H1 (cell line): ENCODE measurements around the gene ADAMTS4. TPM values are rescaled to one million over a fixed set of nuclear protein-coding genes. Genes with fewer than 3 reads are reported as not detected.

Source experiments
- CTCF ChIA-PET: fragments of 300-600 bp; sonication (Branson Sonifier 250); formaldehyde crosslinking; loops from one replicate; lab custom pipeline; 2021; ENCODE audit not compliant: partially characterized antibody; lab: Charles Lee
- POLR2A ChIA-PET: fragments of 300-600 bp; sonication (Branson Sonifier 250); formaldehyde crosslinking; loops from one replicate; lab custom pipeline; 2021; ENCODE audit warnings: inconsistent platforms; ENCODE audit not compliant: partially characterized antibody; lab: Charles Lee
- DNase-seq, 2 experiments: peaks; one replicate each; pipeline versions ENCODE4 v3.0.0 to v3.0.0-alpha.2; 2010 to 2022; ENCODE audit warnings: low spot score in 2 of 2, low read depth in 1 of 2, mixed read lengths in 1 of 2
- FAIRE-seq: peaks from 2 replicates; lab custom pipeline; 2011; peaks lifted over from hg19 to GRCh38; lab: Jason Lieb, UNC
- H2AFZ ChIP-seq: 2 replicates; pipeline ENCODE4 v1.8.1; 2012; ENCODE audit warnings: low read length, inconsistent platforms
- H2AK5ac ChIP-seq: 2 replicates; pipeline ENCODE4 v1.6.1; 2013; ENCODE audit warnings: low read depth, low read length
- H2BK120ac ChIP-seq: replicated peaks from 2 replicates; pipeline ENCODE3; 2013; ENCODE audit warnings: low read depth, low read length, inconsistent platforms
- H2BK12ac ChIP-seq: 2 replicates; pipeline ENCODE4 v1.6.1; 2013; ENCODE audit warnings: low read depth, low read length
- H2BK15ac ChIP-seq: 2 replicates; pipeline ENCODE4 v1.6.1; 2013; ENCODE audit warnings: low read length
- H2BK20ac ChIP-seq: 2 replicates; pipeline ENCODE4 v1.6.1; 2013; ENCODE audit warnings: low read length
- H2BK5ac ChIP-seq: 2 replicates; pipeline ENCODE4 v1.6.1; 2013; ENCODE audit warnings: low read depth, low read length
- H3K14ac ChIP-seq: 2 replicates; pipeline ENCODE4 v1.6.1; 2013; ENCODE audit warnings: inconsistent platforms; ENCODE audit not compliant: insufficient read length
- H3K18ac ChIP-seq: 2 replicates; pipeline ENCODE4 v1.6.1; 2013; ENCODE audit warnings: low read length; ENCODE audit errors: extremely low read depth
- H3K23ac ChIP-seq: 2 replicates; pipeline ENCODE4 v1.6.1; 2013; ENCODE audit warnings: inconsistent platforms; ENCODE audit not compliant: insufficient read length
- H3K23me2 ChIP-seq: 2 replicates; pipeline ENCODE4 v1.6.1; 2013; ENCODE audit warnings: low read depth, low read length
- H3K27ac ChIP-seq: 2 replicates; pipeline ENCODE4 v1.6.1; 2011; ENCODE audit warnings: low read depth, low read length, inconsistent platforms
- H3K27me3 ChIP-seq, 4 experiments: replicated peaks in 1 of 4; 1 replicate in 1 of 4; 2 replicates in 3 of 4; pipeline versions ENCODE4 v1.6.1 to v1.8.1; 2011 to 2013; ENCODE audit warnings: low read length in 3 of 4, mild to moderate bottlenecking in 3 of 4, inconsistent platforms in 2 of 4, mixed read lengths in 2 of 4, moderate library complexity in 1 of 4; ENCODE audit not compliant: control insufficient read depth in 3 of 4, insufficient read depth in 3 of 4; ENCODE audit errors: extremely low read depth in 1 of 4
- H3K36me3 ChIP-seq, 4 experiments: 2 replicates each; pipeline versions ENCODE4 v1.6.1 to v1.8.1; 2011 to 2013; ENCODE audit warnings: mild to moderate bottlenecking in 4 of 4, low read length in 3 of 4, moderate library complexity in 2 of 4, control low read depth in 1 of 4, inconsistent platforms in 1 of 4; ENCODE audit not compliant: insufficient read depth in 4 of 4, control insufficient read depth in 2 of 4
- H3K4ac ChIP-seq: replicated peaks from 2 replicates; pipeline ENCODE3; 2013; ENCODE audit warnings: low read length, low read depth, mixed read lengths, inconsistent platforms; ENCODE audit not compliant: insufficient read length
- H3K4me1 ChIP-seq, 4 experiments: replicated peaks in 1 of 4; 1 replicate in 1 of 4; 2 replicates in 3 of 4; pipeline versions ENCODE4 v1.6.1 to v1.8.1; 2011 to 2013; ENCODE audit warnings: low read length in 3 of 4, inconsistent platforms in 2 of 4, mixed read lengths in 1 of 4; ENCODE audit not compliant: insufficient read depth in 4 of 4, control insufficient read depth in 3 of 4
- H3K4me2 ChIP-seq, 2 experiments: 2 replicates each; pipeline versions ENCODE4 v1.6.1 to v1.8.1; 2011 to 2013; ENCODE audit warnings: low read depth in 2 of 2, low read length in 2 of 2, control low read depth in 1 of 2, inconsistent platforms in 1 of 2, mild to moderate bottlenecking in 1 of 2; ENCODE audit not compliant: insufficient read depth in 1 of 2
- H3K4me3 ChIP-seq, 4 experiments: fragments of 200-600, 300-600 bp in 1 of 4; sonication (generic), shearing (Covaris generic), sonication (Bioruptor Twin) in 1 of 4; 2 replicates each; pipeline versions ENCODE4 v1.5.1 to v1.8.1; 2011 to 2016; ENCODE audit warnings: low read length in 4 of 4, low read depth in 3 of 4, control low read depth in 2 of 4, inconsistent platforms in 2 of 4, mild to moderate bottlenecking in 2 of 4, mixed read lengths in 1 of 4, moderate library complexity in 1 of 4; ENCODE audit not compliant: insufficient read depth in 2 of 4; ENCODE audit errors: extremely low read depth in 1 of 4
- H3K56ac ChIP-seq: replicated peaks from 2 replicates; pipeline ENCODE3; 2013; ENCODE audit warnings: low read depth, mild to moderate bottlenecking, mixed read lengths, low read length, inconsistent platforms; ENCODE audit not compliant: insufficient read length
- H3K79me1 ChIP-seq: 2 replicates; pipeline ENCODE4 v1.6.1; 2013; ENCODE audit warnings: low read depth, low read length, control low read depth
- H3K79me2 ChIP-seq, 2 experiments: 2 replicates each; pipeline versions ENCODE4 v1.6.1 to v1.8.1; 2012 to 2013; ENCODE audit warnings: low read length in 2 of 2, mild to moderate bottlenecking in 2 of 2, inconsistent platforms in 1 of 2; ENCODE audit not compliant: insufficient read depth in 2 of 2, control insufficient read depth in 1 of 2
- H3K9ac ChIP-seq, 4 experiments: replicated peaks in 1 of 4; 1 replicate in 1 of 4; 2 replicates in 3 of 4; pipeline versions ENCODE4 v1.6.1 to v1.8.1; 2011 to 2013; ENCODE audit warnings: low read depth in 3 of 4, low read length in 3 of 4, control low read depth in 2 of 4, mild to moderate bottlenecking in 2 of 4, moderate library complexity in 2 of 4, inconsistent platforms in 1 of 4; ENCODE audit errors: extremely low read depth in 1 of 4
- H3K9me3 ChIP-seq, 2 experiments: 2 replicates each; pipeline versions ENCODE4 v1.6.1 to v1.8.1; 2012 to 2013; ENCODE audit warnings: mild to moderate bottlenecking in 2 of 2, moderate library complexity in 2 of 2, control low read depth in 1 of 2, inconsistent platforms in 1 of 2, low read depth in 1 of 2, low read length in 1 of 2, mixed read lengths in 1 of 2; ENCODE audit not compliant: insufficient read depth in 2 of 2
- H4K20me1 ChIP-seq, 2 experiments: replicated peaks in 1 of 2; 2 replicates each; pipeline versions ENCODE3 to v1.8.1; 2011 to 2013; ENCODE audit warnings: inconsistent platforms in 2 of 2, low read length in 2 of 2, mild to moderate bottlenecking in 1 of 2; ENCODE audit not compliant: insufficient read depth in 2 of 2, control insufficient read depth in 1 of 2
- H4K5ac ChIP-seq: 2 replicates; pipeline ENCODE4 v1.6.1; 2013; ENCODE audit warnings: low read length, low read depth, mixed read lengths, inconsistent platforms; ENCODE audit not compliant: insufficient read length
- H4K8ac ChIP-seq: 2 replicates; pipeline ENCODE4 v1.8.0; 2013; ENCODE audit warnings: mild to moderate bottlenecking, moderate library complexity, low read length, inconsistent platforms; ENCODE audit not compliant: insufficient read depth; ENCODE audit errors: extremely low read depth
- H4K91ac ChIP-seq: replicated peaks from 2 replicates; pipeline ENCODE3; 2013; ENCODE audit warnings: low read length, mixed read lengths, inconsistent platforms; ENCODE audit not compliant: insufficient read length
- BACH1 ChIP-seq: IDR thresholded peaks from 2 replicates; pipeline ENCODE4 v1.6.1; 2012; ENCODE audit warnings: low read length, improper control_type of control experiment
- BRCA1 ChIP-seq: IDR thresholded peaks from 2 replicates; pipeline ENCODE4 v1.6.1; 2012; ENCODE audit warnings: low read depth, low read length, improper control_type of control experiment
- CREB1 ChIP-seq: IDR thresholded peaks from 2 replicates; pipeline ENCODE4 v1.6.1; 2012; ENCODE audit warnings: inconsistent platforms
- JUND ChIP-seq: IDR thresholded peaks from 2 replicates; pipeline ENCODE4 v1.6.1; 2011; ENCODE audit warnings: mild to moderate bottlenecking, improper control_type of control experiment, low read length
- MAFK ChIP-seq: IDR thresholded peaks from 2 replicates; pipeline ENCODE4 v1.6.1; 2012; ENCODE audit warnings: low read depth, mild to moderate bottlenecking, improper control_type of control experiment, low read length
- PHF8 ChIP-seq: fragments of 200-600 bp; sonication (generic); conservative IDR thresholded peaks from 2 replicates; pipeline ENCODE4 v1.7.1; 2012; ENCODE audit warnings: low read depth, mild to moderate bottlenecking, inconsistent platforms, low read length, moderate library complexity
- POLR2A ChIP-seq, 2 experiments: IDR thresholded peaks; 1 replicate in 1 of 2; 2 replicates in 1 of 2; pipeline ENCODE4 v1.6.1; 2011; ENCODE audit warnings: low read depth in 2 of 2, low read length in 2 of 2, mild to moderate bottlenecking in 2 of 2; ENCODE audit errors: control extremely low read depth in 1 of 2
- RBBP5 ChIP-seq: IDR thresholded peaks from 2 replicates; pipeline ENCODE4 v1.7.1; 2012; ENCODE audit warnings: low read depth, mild to moderate bottlenecking, inconsistent platforms, low read length, moderate library complexity, borderline replicate concordance
- SP4 ChIP-seq: IDR thresholded peaks from 2 replicates; pipeline ENCODE4 v1.6.1; 2012; ENCODE audit warnings: low read length, inconsistent platforms
- WGBS, 2 experiments: shearing (Covaris generic) in 1 of 2; methylation state at CpG; one replicate each; pipeline versions ENCODE4 v1.1.6 to v1.1.7; 2013 to 2015; ENCODE audit warnings: low lambda C conversion rate in 2 of 2, mixed read lengths in 2 of 2, inconsistent platforms in 1 of 2, low coverage in 1 of 2, missing lambda C conversion rate in 1 of 2; ENCODE audit not compliant: insufficient replicate concordance in 2 of 2, insufficient coverage in 1 of 2, insufficient read length in 1 of 2; ENCODE audit errors: extremely low coverage in 1 of 2, missing lambda C conversion rate in 1 of 2; 5-methylcytosine and 5-hydroxymethylcytosine counted together
- polyA plus RNA-seq, 7 experiments: library from polyadenylated mRNA; depleted of rRNA in 3 of 7; stranded (reverse) in 5 of 7; unstranded in 2 of 7; fragments of >200 nt in 5 of 7; fragments of 200-250 nt in 2 of 7; gene quantifications; 1 replicate in 5 of 7; 2 replicates in 1 of 7; 4 replicates in 1 of 7; pipeline versions ENCODE4 v1.2.1 to v1.2.3, GENCODE V29; 2011 to 2013; ENCODE audit warnings: missing spikeins in 2 of 7, mixed read lengths in 2 of 7
- total RNA-seq: library from RNA; stranded (reverse); fragmentation: NEBNext Ultra II Directional; extraction: Animal tissue kit (Norgen Biotek cat#: 25700); gene quantifications from 2 replicates; pipeline ENCODE4 v1.2.1, GENCODE V29; 2021

ADAMTS4 gene
- total and polyA plus RNA-seq, 2 of the 8 experiments (the other 6 are each of a cell fraction or from before 2014, with no cell fraction given), result 4.6 to 7.2 TPM

GRCh38 chr1:161226759-161227158 is 27.9 kb upstream of the ADAMTS4 start:
- CTCF ChIA-PET, result interaction anchor here (0.6 to 23.7 kb wide), 27 partner anchors 10 to 201 kb away, joined by 3 to 427 read pairs (median 10); partner anchors contain the start of genes ADAMTS4, FCER1G, NDUFS2 and NR1I3
- no peaks in the 10 kb centered on the region for H3K79me1 ChIP-seq
- POLR2A ChIA-PET, result interaction anchor here (1.0 to 2.2 kb wide), 8 partner anchors 10 to 143 kb away, joined by 3 to 26 read pairs (median 4); partner anchors contain the start of genes NDUFS2 and PCP4L1
- 0 out of 7 replicates have a peak, but pooled peaks cover 0 to 2% (median 0%) of the 10 kb centered on the region in 4 experiments for H3K27me3 ChIP-seq
- H3K27ac ChIP-seq, result no peak overlapping the region
- no peak overlapping the region for H3K4ac ChIP-seq
- no peak overlapping the region for H2BK20ac ChIP-seq
- no peak for DNase-seq
- TF ChIP-seq SP4 (no peak), PHF8 (no peak), RBBP5 (no peak), POLR2A (IDR thresholded peaks at IDR 0.05; ENCODE audit: control extremely low read depth in 1 of 2, low read depth in 2 of 2, low read length in 2 of 2) (no peak), CREB1 (no peak), JUND (no peak), BRCA1 (no peak), BACH1 (no peak), MAFK (no peak)
- TF ChIP-seq, all 59 proteins: peak for 0
- peaks cover 2 to 6% (median 4%) of the 10 kb centered on the region in 4 experiments for H3K4me1 ChIP-seq
- no peaks in the 10 kb centered on the region for H3K9me3 ChIP-seq
- H3K18ac ChIP-seq, result no peak overlapping the region
- H2BK5ac ChIP-seq, result peak overlapping the region; percentile 1; the same call in 1 of the 2 replicates
- no peaks in the 10 kb centered on the region for H3K79me2 ChIP-seq
- no peak overlapping the region for H2AK5ac ChIP-seq
- no peak overlapping the region for H3K56ac ChIP-seq
- peak overlapping the region; percentile 87 to 94 for H3K4me2 ChIP-seq
- FAIRE-seq, result no peak
- no peak overlapping the region for H2AFZ ChIP-seq
- H3K23me2 ChIP-seq, result peaks cover 8% of the 10 kb centered on the region
- no peak overlapping the region for H3K9ac ChIP-seq
- no peaks in the 10 kb centered on the region for H4K20me1 ChIP-seq
- H4K91ac ChIP-seq, result peak overlapping the region; percentile 13
- 68% methylated on average over 3 of the region's 3 CpGs; no CpG with 5 or more reads in 1 of the 2 experiments for WGBS, 2 experiments
- no peak overlapping the region for H4K8ac ChIP-seq
- H3K14ac ChIP-seq, result no peak overlapping the region
- H2BK120ac ChIP-seq, result no peak overlapping the region
- no peak overlapping the region; the same call in 1 of the 2 replicates for H2BK15ac ChIP-seq
- peaks cover 0 to 10% (median 8%) of the 10 kb centered on the region in 4 experiments; a peak in 5 of 8 replicates for H3K36me3 ChIP-seq
- no peak overlapping the region for H3K23ac ChIP-seq
- no peak overlapping the region for H2BK12ac ChIP-seq
- H4K5ac ChIP-seq, result peak overlapping the region; percentile 23
- H3K4me3 ChIP-seq, result peak overlapping the region; percentile 75 to 93 (median 83)
